SK-MEL-5 (cell line): Measurements from ENCODE around the gene LRP3. TPM values are rescaled to one million over a fixed set of nuclear protein-coding genes. Genes with fewer than 3 reads are reported as not detected.

Experiments
- DNase-seq: peaks from one replicate; pipeline ENCODE4 v3.0.0-alpha.2; 2016; ENCODE audit warnings: low read depth, low spot score
- in situ Hi-C: cut with HindIII; loops from 2 replicates; pipeline ENCODE4 v1.10.0; 2016; ENCODE audit warnings: low sequenced_read_pairs, high pct_unique_total_duplicates, low pct_unique_long_range_greater_than_20kb
- total RNA-seq: library from RNA; depleted of rRNA; stranded (reverse); fragments of >200 nt; shearing (Covaris generic); gene quantifications from 2 replicates; pipeline ENCODE4 v1.2.3, GENCODE V29; 2014

Gene LRP3
- total RNA-seq, 1 experiment from 2014 or later: 27.7 TPM

- DNase-seq: no peak
- in situ Hi-C loops: no loop called here
Measured at GRCh38 chr19:33226550-33227241, 32.6 kb downstream of the LRP3 start.

GRCh38 chr19:33227242-33227650 is 33.1 kb downstream of the LRP3 start:
- in situ Hi-C loops: no loop called here
- DNase-seq: no peak

- DNase-seq: no peak
- in situ Hi-C loops: no loop called here
Measured at GRCh38 chr19:33227870-33228599, 33.9 kb downstream of the LRP3 start.

DNA sequence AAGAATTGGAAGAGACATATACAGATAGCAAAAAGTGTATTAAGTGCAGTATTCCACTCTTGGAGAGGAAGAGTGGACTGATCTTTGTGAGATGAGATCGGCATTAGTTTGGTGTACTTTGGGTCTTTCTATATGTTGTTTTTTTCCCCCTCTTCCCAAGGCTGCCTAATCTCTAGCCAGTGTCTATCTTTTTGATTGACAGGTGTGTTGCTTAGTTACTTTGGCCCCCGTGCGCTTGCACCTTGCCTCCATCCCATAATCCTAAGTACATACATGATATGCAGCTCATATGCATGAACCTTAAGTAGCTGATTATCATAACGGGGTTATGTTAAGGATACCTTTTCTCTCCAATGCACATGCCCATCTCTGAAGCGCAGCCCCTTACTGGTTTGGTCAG is 35.8 kb downstream of the LRP3 start:
- in situ Hi-C loops: no loop called here
- no peak for DNase-seq

GRCh38 chr19:33231511-33231910 is 37.4 kb downstream of the LRP3 start:
- DNase-seq: no peak
- in situ Hi-C loops: no loop called here

GRCh38 chr19:33232656-33233055 is 38.5 kb downstream of the LRP3 start:
- DNase-seq: no peak
- in situ Hi-C loops: no loop called here

- in situ Hi-C loops: no loop called here
- DNase-seq: no peak
Measured at GRCh38 chr19:33233056-33233873, 39.1 kb downstream of the LRP3 start.

DNA sequence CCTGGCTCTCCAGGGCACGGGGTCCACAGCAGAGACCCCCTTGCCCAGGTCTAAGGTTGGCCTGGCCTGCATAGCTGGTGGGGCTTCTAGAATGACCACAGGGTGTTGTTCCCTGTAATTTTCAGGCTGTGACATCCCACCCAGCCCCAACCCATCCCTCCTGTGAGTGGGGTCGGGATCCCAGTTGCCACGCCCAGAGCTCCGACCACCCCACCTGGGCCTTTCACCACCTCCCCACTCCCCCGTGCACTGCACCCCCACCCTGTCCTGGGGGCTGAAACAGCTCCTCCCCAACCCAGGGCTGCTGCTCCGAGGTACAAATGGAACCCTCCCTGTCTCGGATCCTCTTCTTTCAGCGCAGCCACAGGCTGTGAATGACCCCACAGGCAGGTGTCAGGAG is 40.0 kb downstream of the LRP3 start:
- in situ Hi-C loops: no loop called here

GRCh38 chr19:33234736-33235135 is 40.6 kb downstream of the LRP3 start:
- DNase-seq: no peak
- in situ Hi-C loops: no loop called here

More for the DNA sequence above, 40.0 kb downstream of the LRP3 start:
- no peak for DNase-seq

DNA sequence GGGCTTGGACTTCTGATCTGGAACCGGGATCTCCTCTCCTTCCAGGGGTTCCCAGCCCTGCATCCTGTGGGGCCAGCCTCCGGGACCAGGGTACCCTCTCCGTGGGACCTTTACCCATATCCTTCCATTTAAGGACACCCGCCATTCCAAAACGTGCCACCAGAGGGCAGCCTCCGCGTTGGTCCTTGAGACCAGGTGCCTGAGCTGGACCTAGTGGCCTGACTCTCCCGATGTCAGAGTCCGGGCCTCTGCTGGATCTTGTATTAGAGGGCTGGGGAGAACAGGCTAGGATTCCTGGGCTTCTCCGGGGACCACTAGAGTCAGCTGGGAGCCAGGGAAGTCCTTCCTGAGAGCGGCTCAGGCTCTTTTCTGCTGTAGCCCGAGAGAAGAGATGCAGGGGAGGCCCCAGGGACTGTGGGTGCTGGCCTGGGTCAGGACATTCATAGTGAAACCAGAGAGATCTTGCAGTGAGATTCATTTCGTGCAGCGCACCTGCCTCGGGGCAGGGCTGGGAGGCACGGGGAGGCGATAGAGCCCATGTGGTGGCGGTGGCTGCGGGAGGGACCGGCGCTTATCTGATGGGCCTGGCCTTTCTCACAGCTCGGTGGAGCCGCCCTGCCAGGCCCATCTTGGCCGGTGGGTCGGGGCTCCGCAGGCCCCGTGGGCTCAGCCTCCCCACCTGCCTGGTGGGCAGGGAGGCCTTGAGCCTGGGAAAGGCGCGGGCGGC is 41.3 kb downstream of the LRP3 start:
- peak; percentile 67 for DNase-seq
- in situ Hi-C loops: no loop called here

DNA sequence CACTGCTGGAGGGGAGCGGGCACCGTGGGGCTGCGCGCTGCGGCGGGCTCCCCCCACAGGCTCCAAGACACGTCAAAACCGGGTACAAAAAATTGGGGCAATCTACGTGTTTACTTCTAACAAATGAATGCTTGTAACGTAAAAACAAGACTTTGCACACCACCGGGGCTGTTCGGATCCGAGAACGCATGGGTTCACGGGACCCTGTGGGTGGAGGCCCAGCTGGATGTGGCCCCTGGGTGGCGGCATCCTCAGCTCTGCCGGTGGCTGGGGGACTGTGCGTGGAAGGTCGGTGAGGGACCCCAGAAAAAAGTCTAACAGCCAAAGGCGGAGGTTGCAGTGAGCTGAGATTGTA is 41.8 kb downstream of the LRP3 start:
- DNase-seq: no peak
- in situ Hi-C loops: no loop called here

DNA sequence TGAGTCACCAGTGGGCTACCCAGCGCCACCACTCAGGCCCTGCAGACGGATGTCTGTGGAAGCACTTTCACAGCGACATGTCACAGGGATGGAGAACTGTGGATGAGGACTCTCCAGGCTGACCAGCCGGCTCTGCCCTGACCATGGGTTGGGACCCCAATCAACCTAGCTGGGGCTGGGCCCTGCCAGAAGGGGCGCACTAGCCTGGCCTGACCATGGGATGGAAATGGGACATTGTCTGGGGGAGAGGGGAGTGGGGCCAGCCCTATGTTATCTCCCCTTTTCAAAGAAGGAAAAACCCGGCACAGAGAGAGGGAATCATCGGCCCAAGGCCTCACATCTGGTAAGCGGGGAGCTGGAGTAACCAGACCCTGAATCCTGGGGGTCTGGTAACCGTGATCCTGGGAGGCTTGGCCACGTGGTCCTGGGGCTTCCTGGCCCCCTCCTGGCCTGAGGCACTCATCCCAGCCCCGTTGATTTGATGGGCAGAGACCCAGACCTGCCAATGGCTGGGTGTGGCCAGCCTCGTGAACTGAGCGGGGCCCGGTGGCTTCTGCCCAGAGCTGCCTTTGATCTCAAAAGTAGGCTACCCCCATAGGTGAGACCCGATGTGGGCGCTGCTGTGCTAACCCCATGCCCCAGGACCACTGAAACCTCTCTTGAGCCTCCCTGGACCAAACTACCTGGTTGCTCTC is 42.7 kb downstream of the LRP3 start:
- in situ Hi-C loops: no loop called here
- no peak for DNase-seq

DNA sequence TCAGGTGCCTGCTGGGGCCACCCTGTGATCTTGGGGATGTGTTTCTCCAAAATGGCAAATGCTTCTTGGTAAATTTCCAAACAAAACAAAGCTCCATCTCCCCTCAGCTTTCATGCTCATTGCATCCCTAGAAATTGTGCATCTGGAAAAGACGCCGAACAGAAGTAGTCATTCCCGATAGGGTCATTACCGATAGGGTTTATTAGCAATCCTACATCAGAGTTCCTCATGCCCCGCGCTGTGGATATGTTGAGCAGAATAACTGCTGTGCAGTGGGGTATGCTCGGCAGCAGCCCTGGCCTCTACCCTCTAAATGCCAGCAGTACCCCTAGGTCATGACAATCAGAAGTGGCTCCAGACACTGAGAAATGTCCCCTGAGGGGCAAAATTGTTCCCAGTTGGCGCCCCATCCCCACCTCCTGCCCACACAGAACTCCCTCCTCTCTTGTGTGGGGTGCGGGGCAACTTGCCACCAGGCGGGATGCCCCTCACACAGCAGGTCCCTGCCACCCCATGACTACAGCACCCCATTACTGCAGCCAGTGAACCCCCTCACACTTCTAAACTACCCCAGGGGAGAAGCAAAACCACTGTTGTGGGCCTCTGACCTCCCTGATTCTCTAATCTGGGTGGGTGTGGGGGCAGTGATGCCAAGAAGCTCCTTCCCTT is 44.5 kb downstream of the LRP3 start:
- in situ Hi-C loops: no loop called here

DNA sequence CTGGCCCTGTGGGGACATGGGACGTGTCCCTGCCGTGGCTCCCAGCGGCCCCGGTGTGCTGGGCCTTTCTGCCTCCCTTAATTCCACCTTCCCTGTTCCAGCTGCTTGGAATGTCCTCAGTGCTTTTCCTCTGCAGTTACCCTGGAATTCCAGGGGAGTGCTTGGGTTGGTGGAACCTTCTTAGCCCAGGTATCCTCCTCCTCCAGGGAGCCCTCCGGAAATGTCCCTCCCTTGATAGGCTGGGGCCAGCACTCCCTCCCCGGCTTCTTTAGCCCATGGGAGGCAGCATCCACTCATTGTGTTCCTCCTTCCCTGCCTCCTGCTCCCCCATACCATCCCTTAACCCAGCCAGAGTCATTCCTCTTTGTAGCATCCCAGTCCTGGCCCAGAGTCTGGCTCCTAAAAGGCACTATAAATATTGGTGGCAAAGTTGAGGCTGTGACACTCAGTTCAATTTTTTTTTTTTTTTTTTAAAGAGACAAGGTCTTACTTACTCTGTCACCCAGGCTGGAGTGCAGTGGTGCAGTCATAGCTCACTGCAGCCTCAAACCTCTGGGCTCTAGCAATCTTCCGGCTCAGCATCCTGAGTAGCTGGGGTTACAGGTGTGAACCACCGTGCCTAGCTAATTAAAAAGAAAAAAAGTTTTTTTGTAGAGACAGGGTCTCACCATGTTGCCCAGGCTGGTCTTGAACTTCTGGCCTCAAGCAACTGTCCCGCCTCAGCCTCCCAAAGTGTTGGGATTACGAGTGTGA is 45.3 kb downstream of the LRP3 start:
- in situ Hi-C loops: no loop called here
- no peak for DNase-seq

More for the DNA sequence above, 44.5 kb downstream of the LRP3 start:
- DNase-seq: no peak

DNA sequence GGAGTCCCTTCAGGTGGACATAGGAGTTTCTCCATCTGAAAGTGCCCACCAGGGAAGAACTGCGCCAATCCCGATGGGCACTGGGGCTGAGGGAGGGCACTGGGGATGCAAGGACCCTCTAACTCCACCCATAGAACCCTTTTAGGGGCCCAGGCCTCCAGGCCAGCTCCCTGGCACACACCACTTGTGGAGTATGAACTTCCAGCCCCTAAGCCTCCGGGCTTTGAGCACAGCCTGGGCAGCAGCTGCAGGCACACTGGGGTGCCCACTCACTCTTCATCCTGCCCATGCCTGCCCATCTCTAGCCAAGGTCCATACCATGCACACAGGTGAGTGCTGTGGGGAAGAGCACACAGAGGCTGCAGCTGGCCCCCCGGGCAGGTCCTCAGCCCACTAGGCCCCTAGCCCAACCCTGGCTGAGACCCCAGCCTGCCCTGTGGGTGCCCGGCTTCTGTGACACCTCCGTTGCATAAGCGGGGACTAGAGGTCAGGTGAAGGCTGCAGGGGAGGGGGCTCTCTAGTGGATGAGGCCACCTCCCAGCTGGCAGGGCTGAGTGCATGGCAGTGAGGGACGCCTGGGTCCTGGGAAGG is 46.1 kb downstream of the LRP3 start:
- in situ Hi-C loops: no loop called here
- DNase-seq: no peak

DNA sequence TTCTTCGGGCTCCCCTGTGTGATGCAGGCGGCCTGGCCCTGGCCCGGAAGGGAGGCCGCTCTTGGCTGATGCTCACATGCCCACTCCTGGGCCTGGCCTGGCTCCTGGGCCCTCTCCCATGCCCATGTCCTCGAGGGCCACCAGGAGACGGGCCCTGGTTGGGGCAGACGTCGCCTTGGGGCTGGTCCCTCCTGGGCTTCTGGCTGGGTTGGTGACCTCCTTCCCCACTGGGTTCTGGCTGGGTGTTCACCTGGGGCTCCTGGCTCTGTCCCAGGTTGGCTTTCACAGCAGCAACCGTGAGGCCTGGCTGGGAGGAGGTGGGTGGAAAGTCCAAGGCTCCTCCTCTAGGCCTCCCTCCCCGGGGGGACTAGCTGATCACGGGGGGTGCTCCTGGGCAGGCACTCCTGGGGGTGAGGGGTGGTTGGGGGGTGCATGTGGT is 47.0 kb downstream of the LRP3 start:
- in situ Hi-C loops: no loop called here

More for the DNA sequence above, 47.0 kb downstream of the LRP3 start:
- no peak for DNase-seq
